Ovary (tissue), 9 donors: ENCODE measurements around the gene KCNMA1. TPM values are rescaled to one million over a fixed set of nuclear protein-coding genes. Genes with fewer than 3 reads are reported as not detected.

Experiments used
- DNase-seq, 5 donors: peaks; one replicate each; pipeline ENCODE4 v3.0.0-alpha.2; 2019 to 2020
- H3K27ac ChIP-seq, 2 donors: fragments of 200-600 bp; one replicate each; pipeline versions ENCODE4 v1.5.1 to v1.8.0; 2019 to 2022
- H3K27me3 ChIP-seq: fragments of 200-600 bp; one replicate; pipeline ENCODE4 v1.8.0; 2022
- H3K36me3 ChIP-seq: fragments of 200-600 bp; sonication (generic); one replicate; pipeline ENCODE4 v1.5.1; 2019
- H3K4me1 ChIP-seq: one replicate; pipeline ENCODE4 v1.8.1; 2013; ENCODE audit warnings: mild to moderate bottlenecking, moderate library complexity; ENCODE audit not compliant: insufficient read depth
- H3K4me3 ChIP-seq: fragments of 200-600 bp; sonication (generic); one replicate; pipeline ENCODE4 v1.5.1; 2017
- H3K9me3 ChIP-seq, 2 donors: fragments of 200-600 bp in 1 of 2; sonication (generic) in 1 of 2; one replicate each; pipeline versions ENCODE4 v1.5.1 to v1.8.1; 2013 to 2019; ENCODE audit warnings: mild to moderate bottlenecking in 1 of 2, moderate library complexity in 1 of 2
- CTCF ChIP-seq, 3 donors: fragments of 450-650 bp in 2 of 3; fragments of 200-600 bp in 1 of 3; IDR thresholded peaks; one replicate each; pipeline versions ENCODE4 v1.5.1 to v1.8.0; 2016 to 2022; ENCODE audit warnings: antibody characterized with exemption in 3 of 3, mild to moderate bottlenecking in 1 of 3
- EP300 ChIP-seq: sonication (generic); formaldehyde crosslinking; IDR thresholded peaks from one replicate; pipeline ENCODE4 v1.6.1; 2017; ENCODE audit warnings: antibody characterized with exemption
- POLR2A ChIP-seq: fragments of 450-650 bp; IDR thresholded peaks from one replicate; pipeline ENCODE4 v1.6.1; 2017; ENCODE audit warnings: antibody characterized with exemption, mild to moderate bottlenecking, moderate library complexity
- WGBS, 3 donors: extraction: QIAGEN DNeasy Blood & Tissue Kit in 1 of 3; methylation state at CpG; one replicate each; pipeline versions ENCODE4 v1.1.5 to v1.1.7; 2013 to 2017; 5-methylcytosine and 5-hydroxymethylcytosine counted together
- intact Hi-C, 4 donors: fragments of 100-400 bp; cut with DNase I; formaldehyde crosslinking; loops; one replicate each; pipeline versions ENCODE4 v1.11.0 to v1.15.1; 2022 to 2023
- polyA plus RNA-seq, 2 donors: library from polyadenylated mRNA; stranded (reverse); fragments of 200-250 nt in 1 of 2; fragments of 350-450 nt in 1 of 2; fragmentation: Illumina TruSeq in 1 of 2; extraction: RNeasy Lipid Tissue Mini Kit (QIAGEN cat#74804) in 1 of 2; gene quantifications; one replicate each; pipeline ENCODE4 v1.2.3, GENCODE V29; 2013 to 2014
- total RNA-seq, 7 donors: library from RNA; depleted of rRNA in 2 of 7; stranded (reverse); fragments of >200 nt in 2 of 7; fragmentation: NEBNext Ultra II Directional in 3 of 7; extraction: Animal tissue kit (Norgen Biotek cat#: 25700) in 3 of 7; gene quantifications; one replicate each; pipeline versions ENCODE4 v1.1.0 to v1.2.4, GENCODE V29; 2016 to 2023
- donor health status: DM: no; HTN: no; CAD: no; lungs with moderate emphysema.
- donor health status: DM: no; HTN: no; CAD: no.
- donor health status: Bipolar disorder and iron deficiency.
- donor health status: DM: yes; HTN: yes; CAD: no.
- donor health status: DM: no; HTN: no; CAD: no.
- donor health status: DM: yes; HTN: yes; CAD: no.

KCNMA1 gene
- total and polyA plus RNA-seq, 9 donors, result 7.0 to 83.8 (median 25.1) TPM

- Histone ChIP-seq H3K27ac (no peak overlapping the region), H3K4me3 (no peak overlapping the region), H3K27me3 (no peaks in the 10 kb centered on the region), H3K4me1 (no peaks in the 10 kb centered on the region), H3K36me3 (no peaks in the 10 kb centered on the region), H3K9me3 (no peaks in the 10 kb centered on the region)
- no peak for DNase-seq
- 82 to 91% (median 86%) methylated on average over 6 of the region's 6 CpGs for WGBS, 3 donors
- intact Hi-C loops, result no loop called here
- no peak for TF ChIP-seq CTCF (IDR thresholded peaks at IDR 0.05)
- TF ChIP-seq EP300, result no peak
- TF ChIP-seq POLR2A, result no peak
Measured at GRCh38 chr10:77219046-77219445, 418.6 kb downstream of the KCNMA1 start.

GRCh38 chr10:77214799-77215198 is 422.8 kb downstream of the KCNMA1 start:
- no peak for DNase-seq
- 89 to 95% (median 91%) methylated on average over 1 of the region's 1 CpG for WGBS, 3 donors
- no peak overlapping the region for H3K27ac ChIP-seq
- no peak overlapping the region for H3K4me3 ChIP-seq
- intact Hi-C loops, result no loop called here
- TF ChIP-seq POLR2A, result no peak
- H3K9me3 ChIP-seq, result no peaks in the 10 kb centered on the region
- H3K36me3 ChIP-seq, result no peaks in the 10 kb centered on the region
- no peaks in the 10 kb centered on the region for H3K4me1 ChIP-seq
- no peaks in the 10 kb centered on the region for H3K27me3 ChIP-seq

- WGBS, 3 donors, result 93 to 94% (median 94%) methylated on average over 5 of the region's 5 CpGs
- intact Hi-C loops, result no loop called here
- Histone ChIP-seq H3K4me1 (no peaks in the 10 kb centered on the region), H3K9me3 (no peaks in the 10 kb centered on the region), H3K4me3 (no peak overlapping the region), H3K27me3 (no peaks in the 10 kb centered on the region), H3K36me3 (no peaks in the 10 kb centered on the region), H3K27ac (no peak overlapping the region)
- no peak for DNase-seq
- no peak for TF ChIP-seq CTCF (IDR thresholded peaks at IDR 0.05)
- TF ChIP-seq POLR2A, result no peak
- TF ChIP-seq EP300, result no peak
Measured at GRCh38 chr10:77212632-77213031, 425.0 kb downstream of the KCNMA1 start.

GRCh38 chr10:77210645-77211044 is 427.0 kb downstream of the KCNMA1 start:
- DNase-seq, result no peak
- intact Hi-C loops, result no loop called here
- Histone ChIP-seq H3K4me3 (no peak overlapping the region), H3K27ac (no peak overlapping the region), H3K36me3 (no peaks in the 10 kb centered on the region), H3K27me3 (no peaks in the 10 kb centered on the region), H3K4me1 (no peaks in the 10 kb centered on the region), H3K9me3 (no peaks in the 10 kb centered on the region)
- no peak for TF ChIP-seq EP300
- no peak for TF ChIP-seq CTCF (IDR thresholded peaks at IDR 0.05)
- TF ChIP-seq POLR2A, result no peak

- no peak overlapping the region for H3K27ac ChIP-seq
- intact Hi-C loops, result no loop called here
- no peaks in the 10 kb centered on the region for H3K9me3 ChIP-seq
- TF ChIP-seq POLR2A (no peak), EP300 (no peak), CTCF (IDR thresholded peaks at IDR 0.05) (no peak)
- no peaks in the 10 kb centered on the region for H3K4me1 ChIP-seq
- H3K36me3 ChIP-seq, result no peaks in the 10 kb centered on the region
- 98% methylated on average over 2 of the region's 2 CpGs for WGBS, 3 donors
- no peak for DNase-seq
- no peak overlapping the region for H3K4me3 ChIP-seq
- no peaks in the 10 kb centered on the region for H3K27me3 ChIP-seq
Measured at GRCh38 chr10:77208684-77209256, 428.8 kb downstream of the KCNMA1 start.
